NCI-H1092 treated with DMSO at 0.1 percent for 48 hours (cell line): Measurements from ENCODE around the gene SLC35F4.

Experiments used
- DNase-seq: peaks from one replicate; lab custom pipeline; 2025; lab: John Stamatoyannopoulos, UW

SLC35F4 gene

GRCh38 chr14:57617510-57617909 is 248.4 kb downstream of the SLC35F4 start:
- DNase-seq = no peak

- DNase-seq = no peak
These were observed 252.9 kb downstream of the SLC35F4 start for GRCh38 chr14:57612946-57613345.

- DNase-seq = no peak
These were observed 254.3 kb downstream of the SLC35F4 start for GRCh38 chr14:57611555-57612075.

- DNase-seq = no peak
These were observed 255.3 kb downstream of the SLC35F4 start for GRCh38 chr14:57610631-57611030.

- no peak for DNase-seq
These were observed 256.5 kb downstream of the SLC35F4 start for GRCh38 chr14:57609192-57610075.

GRCh38 chr14:57607086-57607485 is 258.8 kb downstream of the SLC35F4 start:
- no peak for DNase-seq

- DNase-seq = no peak
These were observed 282.5 kb downstream of the SLC35F4 start for GRCh38 chr14:57583396-57583795.

GRCh38 chr14:57582746-57583145 is 283.1 kb downstream of the SLC35F4 start:
- no peak for DNase-seq

- no peak for DNase-seq
These were observed 287.1 kb downstream of the SLC35F4 start for GRCh38 chr14:57578801-57579200.

- DNase-seq = no peak
These were observed 289.4 kb downstream of the SLC35F4 start for GRCh38 chr14:57576498-57576897.

GRCh38 chr14:57575482-57575881 is 290.4 kb downstream of the SLC35F4 start:
- peak; percentile 48 for DNase-seq

GRCh38 chr14:57574617-57575288 is 291.1 kb downstream of the SLC35F4 start:
- peak; percentile 12 for DNase-seq

GRCh38 chr14:57573173-57573572 is 292.7 kb downstream of the SLC35F4 start:
- no peak for DNase-seq

GRCh38 chr14:57568554-57568953 is 297.3 kb downstream of the SLC35F4 start:
- DNase-seq = no peak

GRCh38 chr14:57567220-57567619 is 298.7 kb downstream of the SLC35F4 start:
- no peak for DNase-seq

GRCh38 chr14:57560681-57561080 is 305.2 kb downstream of the SLC35F4 start:
- DNase-seq = no peak

- no peak for DNase-seq
These were observed 306.3 kb downstream of the SLC35F4 start for GRCh38 chr14:57559576-57559975.

GRCh38 chr14:57549765-57550420 is 316.0 kb downstream of the SLC35F4 start:
- no peak for DNase-seq

- DNase-seq = no peak
These were observed 316.8 kb downstream of the SLC35F4 start for GRCh38 chr14:57549016-57549564.

- no peak for DNase-seq
These were observed 318.8 kb downstream of the SLC35F4 start for GRCh38 chr14:57547131-57547530.

GRCh38 chr14:57533214-57533613 is 332.7 kb downstream of the SLC35F4 start:
- peak; percentile 32 for DNase-seq

- DNase-seq = no peak
These were observed 335.3 kb downstream of the SLC35F4 start for GRCh38 chr14:57530571-57530970.
